Measurements from ENCODE around the gene RETN.
"Not testable (repeated sequence)": the region's sequence is repeated elsewhere in the genome, so short reads cannot be mapped to it uniquely, and the experiment has no call there.

The RETN gene

GRCh38 chr19:7637374-7638256 lies 31.2 kb upstream of the RETN start:
- no peak for DNase-seq (ENCODE audit: low read depth in 2 of 2)

DNA sequence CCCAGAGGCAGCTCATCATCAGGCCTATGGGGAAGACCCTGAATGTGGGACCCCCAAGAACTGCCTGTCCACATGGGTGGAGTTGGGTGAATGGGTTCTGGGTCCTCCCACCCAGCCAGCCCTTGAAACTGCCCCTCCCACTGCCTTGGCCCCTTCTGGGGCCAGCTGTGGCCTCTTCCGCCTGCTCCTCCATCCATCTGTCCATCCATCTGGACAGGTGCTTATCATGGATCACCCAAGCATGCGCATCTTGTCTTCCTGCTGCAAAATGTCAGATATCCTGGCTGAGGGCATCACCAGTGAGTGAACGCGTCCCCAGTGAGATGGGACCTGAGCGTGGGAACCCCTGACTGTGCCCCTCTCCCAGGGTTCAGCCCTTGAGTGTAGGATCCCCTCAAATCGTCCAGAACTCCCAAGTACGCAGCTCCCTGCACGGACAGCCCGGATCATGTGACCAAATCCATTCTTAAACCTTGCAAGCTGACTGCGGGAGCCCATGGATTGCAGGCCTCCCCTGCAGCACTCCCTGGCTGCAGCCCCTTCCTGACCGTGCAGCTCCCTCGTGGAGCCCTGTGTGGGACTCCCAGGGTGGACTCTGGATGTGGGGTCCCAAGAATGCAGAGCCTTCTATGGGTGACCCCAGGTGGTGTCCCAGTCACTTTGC lies 29.9 kb upstream of the RETN start:
- no peak for DNase-seq (ENCODE audit: low read depth in 2 of 2)

DNA sequence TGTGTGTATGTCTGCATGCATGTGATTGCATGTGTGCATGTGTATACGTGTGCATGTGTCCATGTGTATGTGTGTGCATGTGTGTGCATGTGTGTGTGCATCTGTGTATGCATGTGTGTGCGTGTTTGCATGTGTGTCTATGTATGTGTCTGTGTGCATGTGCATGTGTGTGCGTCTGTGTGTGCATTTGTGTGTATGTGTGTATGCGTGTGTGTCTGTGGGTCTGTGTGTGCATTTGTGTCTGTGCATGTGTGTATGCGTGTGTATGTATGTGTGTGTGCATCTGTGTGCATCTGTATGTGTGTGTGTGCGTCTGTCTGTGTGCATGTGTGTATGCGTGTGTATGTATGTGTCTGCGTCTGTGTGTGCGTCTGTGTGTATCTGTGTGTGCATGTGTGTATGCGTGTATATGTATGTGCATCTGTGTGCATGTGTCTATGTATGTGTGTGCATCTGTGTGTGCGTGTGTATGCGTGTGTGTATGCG lies 28.9 kb upstream of the RETN start:
- no peak for DNase-seq (ENCODE audit: low read depth in 2 of 2)

GRCh38 chr19:7640803-7641202 lies 28.0 kb upstream of the RETN start:
- no peak for DNase-seq (ENCODE audit: low read depth in 2 of 2)

- DNase-seq (ENCODE audit: low read depth in 2 of 2): no peak
Observed at GRCh38 chr19:7641290-7642276, 27.3 kb upstream of the RETN start.

DNA sequence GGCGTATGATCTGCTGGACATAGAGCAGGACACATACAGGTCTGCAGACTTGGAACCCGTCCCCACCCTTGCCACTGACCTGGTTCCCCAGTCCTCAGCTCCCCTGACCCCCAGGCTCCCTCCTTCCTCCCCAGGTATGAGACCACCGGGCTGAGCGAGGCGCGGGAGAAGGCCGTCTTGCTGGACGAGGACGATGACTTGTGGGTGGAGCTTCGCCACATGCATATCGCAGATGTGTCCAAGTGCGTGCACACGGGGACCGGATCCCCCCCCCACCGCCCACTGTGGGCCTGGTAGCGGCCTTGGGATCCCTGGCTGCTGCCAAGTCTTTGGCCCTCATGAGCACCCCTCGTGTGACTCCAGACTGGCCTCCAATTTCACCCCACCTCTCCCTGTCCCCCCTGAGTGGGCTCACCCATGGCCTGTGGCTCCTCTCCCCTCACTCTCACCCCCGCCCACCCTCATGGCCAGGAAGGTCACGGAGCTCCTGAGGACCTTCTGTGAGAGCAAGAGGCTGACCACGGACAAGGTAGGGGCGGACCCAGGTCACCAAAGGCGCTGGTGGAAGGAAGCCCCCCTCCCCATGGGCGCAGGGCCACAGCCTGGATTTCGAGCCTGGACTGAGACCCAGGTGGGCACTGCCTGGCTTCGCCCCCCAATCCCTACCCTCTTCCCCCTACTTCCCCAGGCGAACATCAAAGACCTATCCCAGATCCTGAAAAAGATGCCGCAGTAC lies 26.4 kb upstream of the RETN start:
- DNase-seq (ENCODE audit: low read depth in 2 of 2): no peak

DNA sequence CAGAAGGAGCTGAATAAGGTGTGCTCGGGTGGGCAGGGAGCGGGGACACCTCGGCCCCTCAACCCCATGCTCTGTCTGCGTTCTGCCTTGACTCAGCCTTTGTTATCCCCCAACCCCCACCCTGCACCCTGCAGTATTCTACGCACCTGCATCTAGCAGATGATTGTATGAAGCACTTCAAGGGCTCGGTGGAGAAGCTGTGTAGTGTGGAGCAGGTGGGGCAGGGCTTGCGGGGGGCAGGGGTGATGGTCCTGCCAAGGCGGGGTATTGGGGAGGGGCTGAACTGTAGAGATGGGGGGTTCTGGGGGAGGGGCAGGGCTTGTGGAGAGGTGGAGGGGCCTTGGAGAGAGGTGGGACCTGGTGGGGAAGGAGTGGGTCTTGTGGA lies 25.8 kb upstream of the RETN start:
- DNase-seq (ENCODE audit: low read depth in 2 of 2): no peak

DNA sequence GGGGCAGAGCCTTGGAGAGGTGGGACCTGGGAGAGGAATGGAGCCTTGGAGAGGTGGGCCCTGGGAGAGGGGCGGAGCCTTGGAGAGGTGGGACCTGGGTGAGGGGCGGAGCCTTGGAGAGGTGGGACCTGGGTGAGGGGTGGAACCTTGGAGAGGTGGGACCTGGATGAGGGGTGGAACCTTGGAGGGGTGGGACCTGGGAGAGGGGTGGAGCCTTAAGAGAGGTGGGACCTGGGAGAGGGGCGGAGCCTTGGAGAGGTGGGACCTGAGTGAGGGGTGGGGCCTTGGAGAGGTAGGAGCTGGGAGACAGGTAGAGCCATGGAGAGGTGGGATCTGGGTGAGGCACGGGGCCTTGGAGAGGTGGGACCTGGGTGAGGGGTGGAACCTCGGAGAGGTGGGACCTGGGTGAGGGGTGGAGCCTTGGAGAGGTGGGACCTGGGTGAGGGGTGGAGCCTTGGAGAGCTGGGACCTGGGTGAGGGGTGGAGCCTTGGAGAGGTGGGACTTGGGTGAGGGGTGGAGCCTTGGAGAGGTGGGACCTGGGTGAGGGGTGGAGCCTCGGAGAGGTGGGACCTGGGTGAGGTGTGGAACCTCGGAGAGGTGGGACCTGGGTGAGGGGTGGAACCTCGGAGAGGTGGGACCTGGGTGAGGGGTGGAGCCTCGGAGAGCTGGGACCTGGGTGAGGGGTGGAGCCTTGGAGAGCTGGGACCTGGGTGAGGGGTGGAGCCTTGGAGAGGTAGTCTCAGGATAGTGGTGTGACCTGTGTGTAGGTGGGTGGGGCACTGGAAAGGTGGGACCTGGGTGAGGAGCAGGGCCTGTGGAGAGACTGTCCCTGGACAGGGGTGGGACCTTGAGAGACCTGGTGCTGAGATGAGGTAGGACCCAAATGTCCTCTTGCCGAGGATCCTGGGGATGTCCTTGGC lies 25.0 kb upstream of the RETN start:
- DNase-seq (ENCODE audit: low read depth in 2 of 2): not testable (repeated sequence)

GRCh38 chr19:7644550-7644877 lies 24.3 kb upstream of the RETN start:
- no peak for DNase-seq (ENCODE audit: low read depth in 2 of 2)

DNA sequence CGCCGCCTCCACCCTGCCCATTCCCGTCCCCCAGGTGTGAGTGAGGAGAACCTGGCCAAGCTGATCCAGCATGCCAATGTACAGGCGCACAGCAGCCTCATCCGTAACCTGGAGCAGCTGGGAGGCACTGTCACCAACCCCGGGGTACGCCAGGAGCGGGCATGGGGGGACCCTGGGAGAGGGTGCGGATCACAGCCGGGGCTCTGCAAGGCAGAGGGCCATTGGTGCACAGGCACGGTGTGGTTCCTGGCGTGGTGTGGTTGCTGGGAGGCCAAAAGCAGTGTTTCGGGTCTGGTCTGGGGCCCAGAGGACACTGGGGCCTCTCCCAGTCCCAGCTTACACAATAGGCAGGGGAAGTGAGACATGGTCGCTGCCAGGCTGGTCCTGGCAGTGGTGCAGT lies 23.7 kb upstream of the RETN start:
- no peak for DNase-seq (ENCODE audit: low read depth in 2 of 2)

- no peak for DNase-seq (ENCODE audit: low read depth in 2 of 2)
Observed at GRCh38 chr19:7645656-7646425, 23.0 kb upstream of the RETN start.

DNA sequence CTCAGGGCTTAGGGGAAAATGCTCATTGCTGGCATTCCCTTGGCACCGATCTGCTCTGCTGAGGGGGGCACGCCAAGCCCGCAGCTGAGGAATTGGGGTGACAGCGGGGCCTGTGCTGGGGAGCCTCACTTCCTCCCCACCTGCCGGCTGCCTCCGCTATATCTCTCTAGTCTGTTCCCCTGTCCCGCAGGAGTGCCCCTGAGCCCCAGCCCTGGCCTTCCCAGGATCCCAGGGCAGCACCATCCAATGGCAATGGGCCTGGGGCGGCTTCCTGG lies 22.5 kb upstream of the RETN start:
- DNase-seq (ENCODE audit: low read depth in 2 of 2): no peak

DNA sequence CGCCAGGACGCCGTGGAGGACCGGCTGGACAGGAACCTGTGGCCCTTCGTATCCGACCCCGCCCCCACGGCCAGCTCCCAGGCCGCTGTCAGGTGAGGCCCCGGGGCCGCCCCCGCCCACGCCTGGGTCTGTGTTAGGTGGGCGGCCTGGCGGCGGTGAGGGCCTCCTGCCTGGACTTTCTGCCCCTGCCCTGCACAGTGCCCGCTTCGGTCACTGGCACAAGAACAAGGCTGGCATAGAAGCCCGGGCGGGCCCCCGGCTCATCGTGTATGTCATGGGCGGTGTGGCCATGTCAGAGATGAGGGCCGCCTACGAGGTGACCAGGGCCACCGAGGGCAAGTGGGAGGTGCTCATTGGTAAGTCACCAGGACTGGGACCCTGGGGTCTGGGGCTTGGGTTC lies 21.7 kb upstream of the RETN start:
- DNase-seq (ENCODE audit: low read depth in 2 of 2): no peak

GRCh38 chr19:7648265-7649014 lies 20.4 kb upstream of the RETN start:
- no peak for DNase-seq (ENCODE audit: low read depth in 2 of 2)

DNA sequence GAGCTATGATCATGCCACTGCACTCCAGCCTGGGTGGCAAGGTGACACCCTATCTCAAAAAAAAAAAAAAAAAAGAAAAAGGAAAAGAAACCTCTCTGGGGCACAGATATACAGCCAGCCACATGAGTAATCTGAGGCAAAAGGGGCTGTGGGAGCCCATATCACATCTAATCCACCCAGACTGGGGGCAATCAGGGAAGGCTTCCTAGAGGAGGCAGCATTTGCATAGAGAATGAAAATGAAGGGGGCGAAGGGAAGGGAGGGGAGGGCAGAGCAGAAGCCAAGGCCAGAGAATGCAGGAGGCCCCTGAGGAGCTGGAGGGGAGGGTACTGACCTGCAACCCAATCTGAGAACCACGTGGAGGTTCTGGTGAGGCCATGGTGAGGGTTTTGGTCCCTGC lies 18.7 kb upstream of the RETN start:
- no peak for DNase-seq (ENCODE audit: low read depth in 2 of 2)

- peak; percentile 76 to 82 for DNase-seq (ENCODE audit: low read depth in 2 of 2)
Observed at GRCh38 chr19:7652061-7652641, 16.7 kb upstream of the RETN start.

GRCh38 chr19:7654401-7654800 lies 14.4 kb upstream of the RETN start:
- no peak for DNase-seq (ENCODE audit: low read depth in 2 of 2)

GRCh38 chr19:7655581-7655980 lies 13.3 kb upstream of the RETN start:
- DNase-seq (ENCODE audit: low read depth in 2 of 2): no peak
